Stimulated activated CD8-positive, alpha-beta memory T cell treated with anti-CD3 and anti-CD28 coated beads, Interleukin-2, amount 100 ng/mL, for 1 hour (primary cell): ENCODE measurements around the gene DLG1.
A peak's percentile ranks its signal among the peaks of the same experiment; 100 is the strongest.

Experiments
- DNase-seq, 2 donors: peaks; one replicate each; pipeline ENCODE4 v3.0.0-alpha.2; 2020; ENCODE audit warnings: low read depth in 2 of 2

DLG1 gene

DNA sequence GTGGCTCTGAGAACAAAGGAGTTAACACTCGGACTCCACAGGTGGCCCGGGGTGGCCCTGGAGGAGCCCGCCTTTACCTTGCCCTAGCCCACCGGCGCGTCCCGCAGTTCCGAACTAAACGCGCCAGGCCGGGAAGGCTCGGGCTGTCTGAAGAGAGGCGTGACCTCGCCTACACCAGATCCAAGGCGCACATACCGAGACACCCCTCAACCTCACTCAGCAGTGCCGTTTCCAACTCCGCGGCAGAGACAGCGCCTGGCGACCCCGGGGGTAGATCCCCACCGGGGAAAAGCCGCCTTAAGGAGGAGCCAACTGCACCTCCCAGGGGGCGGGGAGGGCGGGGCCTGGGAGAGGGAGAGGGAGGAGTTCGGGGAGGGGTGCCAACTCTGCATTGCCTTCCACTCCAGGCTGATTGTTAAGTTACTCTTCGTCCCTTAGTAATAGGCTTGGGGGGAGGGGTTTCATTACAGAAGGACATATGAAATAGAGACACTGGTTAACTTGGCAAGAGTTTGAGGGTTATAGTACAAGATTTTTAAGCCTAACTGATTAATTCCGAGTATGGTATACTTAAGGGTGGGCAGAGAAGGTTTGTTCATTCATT, at the start of gene DLG1:
Gene DLG1 (minus strand): TSS at position 272 of the 604 bp plus-strand sequence. CDS start 1,408 bp downstream, outside the sequence.
- peak; percentile 60 to 72 for DNase-seq

DNA sequence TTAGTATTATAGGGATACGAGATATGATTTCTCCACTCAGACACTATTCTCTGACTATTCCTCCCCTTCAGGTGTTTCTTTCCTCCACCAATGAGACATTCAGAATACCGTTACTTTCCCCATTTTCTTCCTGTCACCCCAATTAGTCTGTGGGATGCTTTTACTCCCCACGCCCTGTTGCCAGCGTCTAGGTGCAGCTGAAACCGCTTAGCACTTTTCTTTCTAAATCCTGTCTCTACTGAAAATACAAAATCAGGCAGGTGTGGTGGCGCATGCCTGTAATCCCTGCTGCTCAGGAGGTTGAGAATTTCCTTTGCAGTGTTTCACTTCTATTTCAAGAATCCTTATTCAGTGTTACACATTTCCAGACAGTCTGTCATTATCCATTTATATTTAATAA, 49.6 kb upstream of the DLG1 start:
- no peak for DNase-seq

DNA sequence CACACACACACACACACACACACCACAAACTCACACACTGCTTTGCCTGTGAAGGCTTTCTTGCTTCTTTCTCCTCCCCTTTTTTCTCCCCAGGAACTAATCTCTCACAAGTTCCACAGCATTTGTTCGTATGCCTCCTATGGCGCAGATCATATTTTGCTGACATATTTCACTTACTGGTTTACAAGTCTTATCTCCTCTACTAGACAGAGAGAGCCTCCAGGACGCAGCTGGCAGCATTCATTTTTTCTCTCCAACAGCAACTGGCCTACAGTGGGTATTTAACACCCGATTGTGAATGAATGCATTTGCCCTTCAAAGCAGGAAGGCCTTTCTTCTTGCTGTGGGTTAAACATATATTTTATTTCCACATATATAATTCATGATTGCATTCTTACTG, 47.0 kb upstream of the DLG1 start:
- no peak for DNase-seq

DNA sequence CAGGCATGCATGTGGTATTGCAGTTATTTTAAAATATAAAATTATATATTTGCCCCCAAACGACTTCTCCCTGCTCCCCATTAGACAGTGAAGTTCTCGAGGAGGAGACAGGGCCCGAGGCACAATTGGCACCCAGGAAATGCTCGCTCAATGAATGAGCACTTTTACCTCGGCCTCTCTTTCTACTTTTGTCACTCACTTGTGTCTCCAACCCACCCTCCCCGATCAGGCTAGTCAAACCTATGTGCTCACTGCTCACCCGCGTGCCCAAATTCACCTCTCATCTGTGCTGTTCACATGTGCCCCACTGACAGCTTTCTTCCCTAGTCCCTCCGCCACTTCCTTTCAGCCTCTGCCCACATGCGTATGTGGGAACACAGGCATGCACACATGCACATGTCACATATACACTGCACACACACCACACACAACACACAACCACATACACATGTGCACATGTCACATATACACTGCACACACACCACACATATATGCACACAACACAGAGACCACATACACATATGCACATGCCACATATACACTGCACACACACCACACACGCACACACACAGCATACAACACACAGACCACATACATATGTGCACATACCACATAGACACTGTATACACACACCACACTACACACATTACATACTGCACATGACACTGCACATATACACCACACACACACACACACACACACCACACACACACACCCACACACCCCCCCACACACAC, 46.3 kb upstream of the DLG1 start:
- no peak for DNase-seq

DNA sequence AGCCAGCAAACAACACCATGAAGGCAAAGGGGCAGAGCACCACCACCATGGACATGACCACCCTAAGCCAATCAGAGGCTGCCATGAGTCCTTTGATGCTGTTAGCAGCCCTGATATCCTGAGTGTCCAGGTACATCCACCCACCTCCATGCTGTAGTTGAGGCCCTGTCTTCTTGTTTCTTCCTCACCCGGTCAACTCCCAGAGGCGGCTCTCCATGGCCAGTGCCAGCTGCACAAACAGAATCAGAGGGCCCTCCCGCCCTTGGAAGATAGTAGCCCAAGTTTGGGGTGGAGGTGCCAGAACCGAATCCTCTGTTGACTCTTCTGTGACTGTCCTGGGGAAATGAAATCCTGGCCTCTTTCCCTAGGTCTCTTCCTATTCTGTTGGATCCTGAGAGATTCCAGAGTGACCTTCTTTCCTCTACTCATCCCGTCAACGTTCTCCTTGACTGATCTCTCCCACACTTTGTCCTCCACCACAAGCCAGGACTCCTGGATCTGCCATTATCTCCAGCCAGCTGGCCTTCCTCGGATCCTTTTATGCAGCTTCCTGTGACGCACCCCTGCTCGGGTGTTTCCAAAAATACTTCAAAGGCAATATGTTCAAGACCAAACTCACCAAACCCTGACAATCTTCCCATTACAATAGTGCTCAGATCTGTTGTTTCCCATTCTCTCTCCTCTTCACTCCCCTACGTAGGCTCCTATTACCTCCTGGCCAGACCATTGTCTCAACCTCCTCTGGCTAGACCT, 45.4 kb upstream of the DLG1 start:
- no peak for DNase-seq

DNA sequence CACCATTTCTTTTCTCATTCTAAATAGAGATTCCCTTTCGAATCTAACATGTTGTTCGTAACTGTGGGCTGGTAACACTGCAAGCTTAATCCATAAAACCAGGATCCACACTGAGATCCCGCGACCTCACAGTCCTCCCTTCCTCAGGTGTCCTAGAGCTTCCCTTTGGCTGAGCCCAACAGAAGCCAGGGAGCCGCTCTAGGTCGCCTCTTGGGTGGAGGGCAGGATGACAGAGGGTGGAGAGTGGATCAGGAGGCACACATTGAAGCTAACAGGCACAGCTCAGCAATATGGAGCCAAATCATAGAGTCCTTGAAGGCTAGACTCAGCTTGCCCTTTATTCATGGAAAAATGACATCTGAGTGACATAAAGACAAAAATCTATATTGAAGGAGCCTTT, 44.7 kb upstream of the DLG1 start:
- DNase-seq: no peak

DNA sequence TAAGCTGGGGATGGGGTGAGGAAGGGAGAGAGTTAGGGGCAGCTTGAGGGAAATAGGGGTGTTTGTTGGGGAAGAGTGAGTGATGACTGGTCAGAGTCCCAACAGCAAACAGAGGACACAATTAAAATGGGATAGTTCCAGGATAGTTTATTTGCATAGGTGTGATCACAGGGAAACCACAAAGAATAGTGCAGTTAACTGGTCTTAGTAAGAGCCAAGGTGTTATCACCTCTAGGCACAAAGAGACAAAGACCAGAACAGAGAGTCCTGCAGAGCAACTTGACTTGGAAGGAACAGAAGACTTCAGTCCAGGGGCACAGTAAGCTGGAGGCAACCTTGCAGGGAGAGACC, 42.1 kb upstream of the DLG1 start:
- DNase-seq: no peak

DNA sequence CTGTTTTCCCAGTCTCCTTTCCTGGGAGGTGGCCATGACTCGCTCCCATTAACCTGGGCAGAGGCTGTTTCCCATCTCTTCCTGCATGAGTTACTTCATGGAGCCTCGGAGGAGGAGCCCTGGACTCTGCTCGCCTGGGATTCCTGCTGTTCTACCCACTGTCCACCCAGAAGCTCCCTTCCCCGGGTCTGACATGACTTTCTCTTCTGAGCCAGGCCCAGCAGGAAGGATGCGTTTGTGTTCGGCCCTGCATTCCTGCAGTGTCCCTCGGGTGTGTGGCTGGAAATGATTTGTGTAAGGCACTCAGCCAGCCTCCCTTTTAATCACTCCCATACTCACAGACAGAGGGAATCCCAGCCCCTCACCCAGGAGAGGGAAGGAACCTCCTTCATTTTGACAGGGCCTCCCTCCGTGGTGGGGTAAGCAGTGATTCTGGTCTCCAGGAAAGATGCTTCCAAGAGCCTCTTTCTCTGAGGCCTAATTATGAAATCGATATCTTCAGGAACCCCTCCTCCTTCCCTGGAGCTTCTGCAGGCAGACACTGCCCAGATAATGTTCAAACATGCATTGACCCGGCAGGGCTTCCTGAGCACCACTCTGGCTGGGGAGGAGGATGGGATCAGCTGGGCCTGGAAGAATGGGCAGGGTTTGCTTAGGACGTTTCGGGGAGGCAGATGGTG, 41.6 kb upstream of the DLG1 start:
- DNase-seq: no peak

DNA sequence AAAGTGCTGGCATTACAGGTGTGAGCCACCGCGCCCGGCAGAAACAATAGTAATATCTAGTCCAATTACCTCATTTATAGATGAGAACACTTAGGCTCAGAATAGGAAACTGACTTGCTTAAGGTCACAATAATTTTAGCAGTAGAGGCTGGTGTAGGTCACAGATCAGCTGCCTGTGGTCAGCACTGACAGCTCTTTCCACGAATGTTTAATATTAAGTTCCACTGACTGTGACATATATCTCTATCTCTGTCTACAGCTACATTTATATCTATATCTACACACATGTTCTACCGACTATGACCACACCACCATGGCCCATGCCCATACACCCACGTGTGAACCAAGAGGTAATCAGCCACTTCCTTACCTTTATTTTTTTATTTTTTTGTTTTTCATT, 40.2 kb upstream of the DLG1 start:
- DNase-seq: no peak

DNA sequence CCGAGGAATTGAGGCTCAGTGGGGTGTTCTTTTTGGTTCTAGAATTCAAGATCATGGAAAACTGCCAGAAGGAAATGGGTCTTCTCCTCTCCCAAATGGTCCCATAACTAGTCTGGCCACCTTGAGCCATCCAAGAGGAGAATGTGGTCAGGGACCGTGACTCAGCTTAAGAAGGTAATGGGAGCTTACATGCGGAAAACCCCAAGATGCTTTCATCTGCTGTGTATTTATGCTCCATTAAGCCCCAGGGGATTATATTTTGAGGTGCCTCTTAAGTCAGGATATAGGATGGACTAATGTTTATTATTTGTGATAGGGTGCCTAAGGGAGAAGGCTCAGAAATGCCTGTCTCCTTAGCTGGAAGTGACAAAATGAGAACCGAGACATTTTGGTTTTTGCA, 39.2 kb upstream of the DLG1 start:
- DNase-seq: no peak

DNA sequence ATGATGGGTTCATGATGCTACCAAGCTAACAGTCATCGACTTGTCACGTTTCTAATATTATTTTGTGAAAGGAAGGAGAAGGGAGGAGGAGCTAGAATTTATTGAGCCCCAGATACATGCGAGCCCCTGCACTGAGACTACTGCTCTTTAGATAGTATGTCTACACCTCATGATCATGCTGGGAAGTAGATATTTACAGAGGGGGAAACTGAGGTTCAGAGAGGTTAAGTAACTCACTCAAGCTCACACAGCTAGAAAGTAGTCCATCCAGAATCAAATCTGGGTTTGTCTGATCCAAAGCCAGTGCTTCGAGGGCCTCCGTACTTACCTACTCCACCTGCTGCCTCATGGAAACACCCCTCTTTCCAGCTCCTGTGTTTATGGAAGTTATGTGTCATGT, 38.8 kb upstream of the DLG1 start:
- DNase-seq: no peak

DNA sequence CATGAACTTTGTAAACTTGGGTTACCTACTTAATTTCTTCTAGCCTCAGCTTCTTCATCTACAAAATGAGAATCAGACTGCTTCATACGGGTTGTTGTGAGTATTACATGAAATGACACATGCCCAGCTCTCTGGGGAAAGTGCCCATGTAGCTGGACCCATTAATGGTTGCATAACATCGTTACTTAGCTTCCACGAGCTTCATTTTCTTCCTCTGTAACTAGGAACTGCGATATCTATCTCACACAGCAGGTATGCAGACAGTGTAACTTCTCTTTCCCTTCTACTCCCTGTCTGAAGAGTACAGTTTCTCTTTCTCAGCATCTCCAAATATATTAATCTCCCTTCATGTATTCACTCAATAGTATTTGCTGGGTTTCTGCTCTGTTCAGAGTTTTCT, 37.9 kb upstream of the DLG1 start:
- no peak for DNase-seq

DNA sequence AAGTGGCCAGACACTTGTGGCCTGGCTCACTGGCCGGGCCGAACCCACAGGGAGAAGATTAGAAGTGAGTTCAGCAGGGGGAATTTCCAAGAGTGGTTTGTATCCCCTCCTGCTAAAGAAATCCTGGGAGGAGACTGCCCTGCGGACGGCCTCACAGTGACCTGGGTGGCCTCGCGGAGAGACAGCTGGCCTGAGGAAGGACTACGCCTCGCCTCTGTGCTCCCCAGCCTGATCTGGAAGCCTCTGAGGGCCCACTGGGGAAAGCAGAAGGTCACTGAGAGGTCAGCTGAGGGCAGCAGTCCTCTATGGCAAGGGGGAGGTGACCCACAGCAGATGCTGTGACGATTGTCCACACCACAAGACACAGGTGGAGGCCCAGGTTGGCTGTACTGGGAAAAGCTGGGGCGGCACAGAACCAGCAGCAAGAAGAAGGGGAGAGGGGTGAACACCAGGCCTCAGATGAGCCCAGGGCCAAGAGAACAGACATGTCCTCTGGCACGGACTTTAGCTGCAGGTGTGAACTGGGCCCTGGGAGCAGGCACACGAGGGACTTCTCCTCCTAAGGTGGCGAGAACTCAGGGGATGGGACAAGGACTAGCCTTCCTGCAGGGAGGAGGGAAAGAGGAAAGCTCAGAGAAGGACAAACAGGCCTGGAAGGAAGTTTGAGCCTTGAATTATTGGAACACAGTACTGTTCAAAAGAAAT, 37.2 kb upstream of the DLG1 start:
- DNase-seq: no peak

DNA sequence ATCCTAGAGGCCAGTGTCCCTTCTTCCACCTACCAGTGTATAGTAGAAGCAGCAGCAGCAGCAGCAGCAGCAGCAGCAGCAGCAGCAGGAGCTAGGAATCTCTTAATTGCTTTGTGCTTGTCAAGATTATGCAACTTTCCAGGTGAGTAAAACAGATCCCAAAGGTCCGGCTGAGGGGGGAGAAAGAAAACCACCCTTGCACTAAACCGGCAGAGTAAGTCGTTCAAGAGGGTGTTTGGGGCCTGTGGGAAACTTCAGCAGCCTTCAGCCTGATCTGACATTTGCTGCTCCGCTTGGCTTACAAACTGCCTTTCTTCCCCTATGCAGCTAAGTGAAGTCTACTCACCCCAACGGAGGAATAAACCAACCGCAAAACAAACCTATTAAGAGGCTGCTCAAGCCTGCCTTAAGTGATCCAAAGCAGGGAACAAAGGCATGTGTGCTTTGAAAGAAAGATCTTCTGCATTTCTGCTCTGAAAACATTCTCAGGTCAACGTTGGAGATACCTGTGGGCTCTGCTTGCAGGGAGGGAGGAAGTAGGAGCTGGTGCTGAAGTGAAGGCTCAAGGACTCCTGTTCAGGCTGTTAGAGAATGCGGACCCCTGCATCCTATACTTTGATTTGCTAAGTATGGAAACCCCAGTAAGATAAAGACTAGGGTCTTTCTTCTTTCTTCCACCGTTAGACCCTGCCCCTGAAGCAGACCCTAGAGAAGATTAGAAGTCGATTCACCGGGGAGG, 35.7 kb upstream of the DLG1 start:
- DNase-seq: no peak

DNA sequence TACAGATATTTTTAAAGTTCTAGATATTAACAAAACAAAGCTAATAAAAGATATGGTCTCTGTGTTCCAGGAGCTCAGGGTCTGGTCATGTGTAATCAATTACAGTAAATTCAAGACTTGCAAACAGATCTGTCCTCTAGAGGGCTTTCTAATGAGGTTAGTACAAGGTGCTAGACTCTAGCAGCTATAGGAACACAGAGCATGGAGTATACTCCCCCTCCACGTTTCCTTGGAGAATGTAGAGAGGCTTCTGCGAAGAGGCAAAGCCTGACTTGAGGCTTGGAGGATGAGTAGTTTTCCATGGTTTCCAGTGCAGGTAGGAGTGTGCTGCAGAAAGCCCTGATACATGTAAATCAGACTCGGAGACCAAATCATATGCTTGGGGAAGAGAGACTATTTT, 32.7 kb upstream of the DLG1 start:
- no peak for DNase-seq

DNA sequence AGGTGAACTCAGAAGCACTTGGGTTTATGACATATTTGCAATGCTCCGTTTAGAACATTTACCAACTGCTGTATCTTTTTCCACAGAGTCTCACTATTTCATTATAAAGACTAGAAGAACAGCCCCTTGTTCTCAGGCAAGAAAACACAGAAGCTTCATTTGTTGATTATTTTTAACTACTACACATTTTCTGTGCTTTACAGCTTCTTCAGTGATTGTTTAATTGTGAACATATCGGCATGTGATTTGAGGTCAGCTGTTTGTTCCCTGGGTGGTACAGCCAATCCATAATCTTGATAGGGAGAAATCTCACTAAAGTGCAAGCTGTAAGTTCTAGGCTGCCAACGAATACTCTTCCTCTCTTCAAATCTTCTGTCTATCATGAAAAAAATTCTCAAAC, 31.0 kb upstream of the DLG1 start:
- no peak for DNase-seq

DNA sequence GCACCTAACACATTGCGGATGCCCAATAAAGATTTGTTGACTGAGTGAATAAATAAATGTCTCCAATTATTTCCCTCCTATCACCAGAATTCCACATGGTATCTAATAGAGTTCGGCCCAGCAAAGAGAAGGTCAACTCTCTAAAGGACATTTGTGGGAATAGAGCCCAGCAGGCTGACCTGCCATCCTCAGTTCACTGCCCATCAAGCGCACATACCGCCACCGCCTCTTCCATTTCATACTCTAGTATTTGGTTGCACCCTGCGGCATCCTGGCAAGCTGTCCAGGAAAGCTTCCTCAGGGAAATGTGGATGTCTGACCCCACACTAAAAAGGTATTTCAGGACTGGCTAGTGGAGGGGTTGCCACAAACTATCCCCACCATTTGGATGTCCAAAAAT, 29.8 kb upstream of the DLG1 start:
- no peak for DNase-seq

DNA sequence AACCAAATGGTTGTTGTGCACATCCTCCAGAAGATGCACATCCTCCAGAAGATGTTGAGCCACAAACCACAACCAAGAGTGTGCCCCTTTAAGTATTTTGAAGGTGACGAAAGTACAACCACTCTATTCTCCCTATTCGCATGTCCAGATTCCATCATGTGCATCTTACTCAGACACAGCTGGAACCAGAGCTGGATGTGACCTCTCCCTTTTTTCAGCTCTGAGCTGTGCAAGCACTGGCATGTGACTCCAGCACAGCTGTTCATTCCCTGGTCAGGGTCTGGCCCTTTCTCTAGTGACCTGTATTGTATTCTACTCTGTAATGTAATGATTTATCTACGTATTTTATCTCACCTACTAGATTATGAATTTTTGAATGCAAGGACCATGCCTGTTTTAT, 29.3 kb upstream of the DLG1 start:
- DNase-seq: no peak

DNA sequence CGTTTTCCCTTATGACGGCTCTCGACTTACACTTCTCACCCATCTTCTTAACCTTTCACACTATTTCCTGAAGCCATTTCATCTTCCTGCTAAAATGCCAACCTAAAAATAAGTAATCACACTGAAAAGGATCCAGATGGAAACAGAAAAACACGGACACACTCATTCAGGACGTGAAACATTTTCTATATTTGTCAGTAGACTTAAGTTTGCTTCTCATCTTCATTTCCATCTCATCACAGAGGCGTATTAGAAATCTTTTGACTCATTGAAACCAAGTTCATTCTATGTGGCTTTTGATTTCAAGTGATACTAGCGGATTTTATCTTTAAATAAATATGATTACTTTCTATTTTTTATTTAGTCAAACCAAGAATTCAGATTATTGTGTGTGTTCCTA, 27.4 kb upstream of the DLG1 start:
- no peak for DNase-seq

DNA sequence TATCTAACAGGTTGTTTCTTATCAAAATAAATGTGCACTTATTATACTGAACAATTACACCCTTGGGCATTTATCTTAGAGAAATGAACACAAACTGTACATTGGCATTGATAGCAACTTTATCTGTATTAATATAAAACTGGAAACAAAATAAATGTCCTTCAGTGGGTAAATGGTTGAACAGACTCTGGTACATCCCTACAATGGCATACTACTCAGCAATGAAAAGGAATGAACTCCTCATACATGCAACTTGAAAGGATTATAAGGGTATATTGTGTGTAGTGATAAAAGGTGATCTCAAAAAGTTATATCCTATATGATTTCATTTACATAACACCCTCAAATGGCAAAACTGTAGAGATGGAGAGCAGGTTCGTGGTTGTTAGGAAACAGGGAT, 23.7 kb upstream of the DLG1 start:
- DNase-seq: no peak

DNA sequence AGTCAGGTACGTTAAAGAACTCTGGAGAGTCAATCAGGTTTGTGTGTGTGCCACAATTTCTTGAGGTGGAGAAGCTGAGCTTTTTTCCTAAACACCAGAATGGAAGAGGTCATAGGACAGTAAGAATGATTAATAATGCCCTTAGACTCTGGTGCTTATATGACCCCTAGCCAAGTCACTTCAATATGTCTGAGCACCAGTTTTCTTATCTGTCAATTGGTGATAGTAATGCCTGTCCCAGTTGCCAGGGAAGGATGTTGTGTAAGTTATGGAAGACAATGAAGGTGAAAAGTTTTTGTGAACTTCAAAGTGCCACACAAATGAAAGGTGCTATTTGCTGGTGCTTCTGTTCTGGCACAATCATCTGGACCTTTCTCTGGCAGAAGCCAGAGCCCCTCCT, 22.2 kb upstream of the DLG1 start:
- no peak for DNase-seq
